GM21737 (cell line): ENCODE results near the gene SEC24A.
"Not testable (repeated sequence)": the region's sequence is repeated elsewhere in the genome, so short reads cannot be mapped to it uniquely, and the experiment has no call there.

Experiments used
- ATAC-seq: cut with Tn5 transposase; IDR thresholded peaks from one replicate; pipeline ENCODE4 v1.9.1; 2021; ENCODE audit warnings: mild to moderate bottlenecking, moderate library complexity; ENCODE audit not compliant: unreplicated experiment

The SEC24A gene

DNA sequence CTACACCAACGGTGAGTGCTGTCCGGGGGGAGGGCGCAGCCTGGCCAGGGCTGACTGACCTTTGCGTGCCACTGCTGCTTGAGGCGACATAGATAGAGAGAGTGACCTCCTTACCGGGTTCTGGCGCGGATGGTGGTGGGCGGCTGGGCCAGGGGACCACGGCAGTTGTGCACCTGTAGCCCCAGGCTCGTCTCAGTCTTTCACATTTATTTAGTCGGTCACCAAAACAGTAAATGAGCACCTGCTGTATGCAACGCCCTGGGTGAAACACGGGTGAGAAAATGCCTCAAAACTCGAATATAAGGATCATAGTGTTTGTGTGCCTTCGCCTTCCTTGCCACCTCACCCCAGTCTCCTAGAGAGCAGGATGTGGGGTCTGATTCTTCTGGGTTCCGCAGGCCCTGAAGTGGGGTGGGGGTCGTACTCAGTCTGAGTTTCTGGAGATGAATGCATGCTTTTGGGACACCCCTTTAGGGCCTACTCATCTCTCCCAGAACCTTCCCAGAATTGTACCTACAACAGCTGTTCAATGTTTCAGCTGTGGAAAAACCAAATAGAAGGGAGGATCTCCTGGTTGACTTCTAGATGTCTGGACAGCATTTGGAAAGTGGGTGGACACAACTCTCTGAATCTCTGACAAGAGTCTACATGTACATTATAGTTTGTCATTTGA lies 714 bp downstream of the SEC24A start:
- ATAC-seq, result peak; percentile 16

DNA sequence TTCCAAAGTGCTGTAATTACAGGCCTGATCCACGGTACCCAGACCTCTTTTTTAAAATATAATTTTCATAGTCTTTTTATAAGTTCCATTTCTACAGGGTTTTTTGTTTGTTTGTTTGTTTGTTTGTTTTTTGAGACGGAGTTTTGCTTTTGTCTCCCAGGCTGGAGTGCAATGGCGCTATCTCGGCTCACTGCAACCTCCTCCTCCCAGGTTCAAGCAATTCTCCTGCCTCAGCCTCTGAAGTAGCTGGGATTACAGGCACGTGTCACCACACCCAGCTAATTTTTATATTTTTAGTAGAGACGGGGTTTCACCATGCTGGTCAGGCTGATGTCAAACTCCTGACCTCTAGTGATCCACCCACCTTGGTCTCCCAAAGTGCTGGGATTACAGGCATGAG lies 2.1 kb downstream of the SEC24A start:
- not testable (repeated sequence) for ATAC-seq

DNA sequence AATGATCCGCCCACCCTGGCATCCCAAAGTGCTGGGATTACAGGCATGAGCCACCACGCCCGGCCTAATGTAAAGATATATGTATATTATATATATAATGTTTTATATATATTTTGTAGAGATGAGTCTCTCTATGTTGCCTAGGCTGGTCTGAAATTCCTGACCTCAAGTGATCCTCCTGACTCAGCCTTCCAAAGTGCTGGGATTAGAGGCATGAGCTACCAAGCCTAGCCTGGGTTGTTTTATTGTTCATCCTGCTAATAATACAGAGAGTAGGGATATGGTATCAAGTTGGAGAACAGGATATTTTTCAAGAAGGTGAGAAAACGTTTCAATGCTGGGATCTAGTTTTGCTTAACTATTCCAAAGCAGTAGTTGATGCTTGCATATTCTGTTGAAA lies 2.9 kb downstream of the SEC24A start:
- ATAC-seq, result no peak

DNA sequence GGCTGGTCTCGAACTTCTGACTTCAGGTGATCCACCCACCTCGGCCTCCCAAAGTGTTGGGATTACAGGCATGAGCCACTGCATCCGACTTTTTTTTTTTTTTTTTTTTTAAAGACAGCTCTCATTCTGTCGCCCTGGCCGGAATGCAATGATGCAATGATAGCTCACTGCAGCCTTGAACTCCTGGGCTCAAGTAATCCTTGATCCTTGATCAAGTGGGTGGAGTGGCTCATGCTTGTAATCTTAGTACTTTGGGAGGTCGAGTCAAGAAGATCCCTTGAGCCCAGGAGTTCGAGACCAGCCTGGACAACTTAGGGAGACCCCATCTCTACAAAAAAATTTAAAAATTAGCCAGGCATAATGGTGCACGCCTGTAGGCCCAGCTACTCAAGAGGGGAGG lies 8.1 kb downstream of the SEC24A start:
- no peak for ATAC-seq

DNA sequence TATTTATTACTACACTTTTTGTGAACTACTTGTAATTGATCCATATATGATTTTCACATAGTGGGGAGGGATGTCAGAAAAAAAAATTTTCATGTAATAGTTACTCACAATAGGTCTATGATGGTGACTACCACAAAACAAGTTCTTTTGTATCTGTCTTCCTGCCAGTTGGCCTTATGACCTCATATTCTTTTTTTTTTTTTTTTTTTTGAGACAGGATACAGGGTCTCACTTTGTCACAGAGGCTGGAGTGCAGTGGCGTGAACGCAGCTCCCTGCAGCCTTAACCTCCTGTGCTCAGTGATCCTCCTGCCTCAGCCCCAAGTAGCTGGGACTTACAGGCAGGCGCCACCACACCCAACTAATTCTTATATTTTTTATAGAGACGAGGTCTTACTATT lies 10.9 kb downstream of the SEC24A start:
- ATAC-seq, result no peak

DNA sequence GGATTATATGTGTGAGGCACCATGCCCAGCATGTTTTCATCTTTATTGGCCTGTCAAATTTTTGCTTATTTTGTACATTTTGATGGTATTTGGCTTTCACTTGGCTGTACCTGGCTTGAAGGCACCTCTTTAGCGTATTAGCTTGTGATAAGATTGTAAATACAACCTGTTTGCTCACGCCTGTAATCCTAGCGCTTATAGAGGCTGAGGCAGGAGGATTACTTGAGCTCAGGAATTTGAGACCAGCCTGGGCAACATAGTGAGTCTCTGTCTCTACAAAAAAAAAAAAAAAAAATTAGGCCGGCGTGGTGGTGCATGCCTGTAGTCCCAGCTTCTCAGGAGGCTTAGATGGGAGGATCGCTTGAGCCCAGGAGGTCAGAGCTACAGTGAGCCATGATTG lies 11.3 kb downstream of the SEC24A start:
- no peak for ATAC-seq

DNA sequence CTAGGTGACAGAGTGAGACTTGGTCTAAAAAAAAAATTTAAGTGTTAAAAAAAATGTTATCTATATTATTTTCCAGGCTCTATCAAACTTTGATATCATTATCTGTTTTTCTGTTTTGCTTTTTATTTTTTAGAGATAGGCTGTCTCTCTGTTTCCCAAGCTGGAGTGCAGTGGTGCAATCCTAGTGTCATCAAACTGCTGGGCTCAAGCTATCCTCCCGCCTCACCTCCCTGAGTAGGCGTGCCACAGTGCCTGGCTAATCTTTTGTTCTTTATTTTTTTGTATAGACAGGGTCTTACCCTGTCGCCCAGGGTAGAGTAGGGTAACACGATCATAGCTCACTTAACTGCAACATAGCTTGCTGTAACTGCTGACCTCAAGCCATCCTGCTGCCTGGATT lies 14.4 kb downstream of the SEC24A start:
- ATAC-seq, result no peak

DNA sequence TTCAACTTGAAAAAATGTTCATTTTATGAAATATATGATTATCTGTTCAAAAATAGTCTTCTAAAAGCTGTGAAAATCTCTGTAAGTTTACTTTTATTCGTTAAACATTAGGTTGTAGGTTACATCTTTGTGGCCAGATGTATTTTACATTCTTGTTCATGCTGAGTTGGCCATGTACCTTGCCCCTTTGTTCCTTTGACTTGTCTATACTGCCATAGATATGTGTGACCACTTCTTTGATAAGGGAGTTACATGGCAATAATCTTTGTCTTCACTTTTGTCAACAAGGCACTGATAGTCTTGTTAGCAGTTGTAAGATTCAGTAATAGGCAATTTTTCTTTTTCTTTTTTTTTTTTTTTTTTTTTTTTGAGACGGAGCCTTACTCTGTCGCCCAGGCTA lies 15.9 kb downstream of the SEC24A start:
- no peak for ATAC-seq

DNA sequence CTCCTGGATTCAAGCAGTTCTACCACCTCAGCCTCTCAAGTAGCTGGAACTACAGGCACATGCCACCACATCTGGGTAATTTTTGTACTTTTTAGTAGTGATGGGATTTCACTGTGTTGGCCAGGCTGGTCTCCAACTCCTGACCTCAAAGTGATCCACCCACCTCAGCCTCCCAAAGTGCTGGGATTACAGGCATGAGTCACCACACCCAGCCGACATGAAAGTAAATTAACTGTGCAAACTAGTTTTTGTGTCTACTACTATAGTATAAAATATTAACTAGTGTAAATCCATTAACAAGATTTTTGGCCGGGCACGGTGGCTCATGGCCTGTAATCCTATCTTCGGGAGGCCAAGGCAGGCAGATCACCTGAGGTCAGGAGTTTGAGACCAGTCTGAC lies 25.0 kb downstream of the SEC24A start:
- ATAC-seq, result not testable (repeated sequence)

DNA sequence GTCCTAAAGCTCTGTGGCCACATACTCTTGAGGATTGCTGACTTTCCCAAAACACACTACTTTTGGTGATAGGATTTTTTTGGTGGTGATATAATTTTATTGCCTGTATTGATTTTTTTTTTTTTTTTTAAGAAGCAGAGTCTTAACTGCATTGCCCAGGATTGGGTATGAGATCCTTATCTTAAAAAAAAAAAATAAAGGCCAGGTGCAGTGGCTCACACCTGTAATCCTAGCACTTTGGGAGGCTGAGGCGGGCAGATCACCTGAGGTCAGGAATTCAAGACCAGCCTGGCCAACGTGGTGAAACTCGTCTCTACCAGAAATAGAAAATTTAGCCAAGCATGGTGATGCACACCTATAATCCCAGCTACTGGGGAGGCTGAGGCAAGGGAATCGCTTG lies 28.8 kb downstream of the SEC24A start:
- not testable (repeated sequence) for ATAC-seq

DNA sequence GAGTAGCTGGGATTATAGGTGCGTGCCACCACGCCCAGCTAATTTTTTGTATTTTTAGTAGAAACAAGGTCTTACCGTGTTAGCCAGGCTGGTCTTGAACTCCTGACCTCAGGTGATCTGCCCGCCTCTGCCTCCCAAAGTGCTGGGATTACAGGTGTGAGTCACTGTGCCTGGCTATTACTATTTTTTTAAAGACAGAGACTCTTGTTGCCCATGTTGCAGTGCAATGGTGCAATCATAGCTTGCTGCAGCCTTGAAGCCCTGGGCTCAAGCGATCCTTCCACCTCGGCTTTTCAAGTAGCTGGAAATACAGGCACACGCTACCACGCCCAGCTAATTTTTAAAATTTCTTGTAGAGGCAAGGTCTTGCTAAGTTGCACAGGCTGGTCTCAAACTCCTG lies 41.6 kb downstream of the SEC24A start:
- ATAC-seq, result not testable (repeated sequence)

DNA sequence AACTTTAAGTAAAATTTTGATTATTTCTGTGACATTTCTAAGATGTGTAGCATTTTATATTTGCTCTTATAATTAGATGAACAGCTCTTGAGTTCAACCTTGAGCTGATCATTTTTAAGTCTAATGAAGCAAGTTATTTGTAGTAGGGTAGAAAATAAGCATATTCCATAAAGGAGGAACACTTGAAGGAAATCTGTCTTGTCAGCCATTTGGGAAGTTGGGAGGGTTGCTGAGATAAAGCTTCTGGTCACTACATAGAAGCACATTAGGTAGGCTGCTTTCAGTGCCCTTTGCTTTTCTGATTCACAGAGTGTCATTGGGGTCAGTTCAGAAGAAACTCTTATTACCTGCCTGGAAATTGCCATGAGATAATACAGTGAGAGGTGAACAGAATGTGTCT lies 44.1 kb downstream of the SEC24A start:
- ATAC-seq, result no peak

DNA sequence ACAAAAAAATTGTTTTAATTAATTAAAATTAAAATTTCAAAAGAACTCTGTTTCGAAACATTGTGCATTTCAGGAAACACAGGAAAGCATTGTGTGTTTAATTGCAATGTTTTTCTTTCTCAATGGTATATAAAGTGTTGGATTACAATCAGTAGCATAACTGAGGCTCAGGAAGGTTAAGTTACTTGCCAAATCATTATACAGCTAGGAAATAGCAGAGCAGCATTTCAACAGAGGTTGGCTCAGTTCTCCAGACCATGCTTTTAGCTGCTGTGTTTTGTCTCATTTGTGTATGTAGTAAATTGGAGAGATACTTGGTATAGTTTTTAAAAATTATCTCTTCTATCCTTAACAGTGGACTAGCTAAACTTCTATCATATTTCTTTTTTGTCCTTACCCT lies 59.7 kb downstream of the SEC24A start:
- no peak for ATAC-seq

DNA sequence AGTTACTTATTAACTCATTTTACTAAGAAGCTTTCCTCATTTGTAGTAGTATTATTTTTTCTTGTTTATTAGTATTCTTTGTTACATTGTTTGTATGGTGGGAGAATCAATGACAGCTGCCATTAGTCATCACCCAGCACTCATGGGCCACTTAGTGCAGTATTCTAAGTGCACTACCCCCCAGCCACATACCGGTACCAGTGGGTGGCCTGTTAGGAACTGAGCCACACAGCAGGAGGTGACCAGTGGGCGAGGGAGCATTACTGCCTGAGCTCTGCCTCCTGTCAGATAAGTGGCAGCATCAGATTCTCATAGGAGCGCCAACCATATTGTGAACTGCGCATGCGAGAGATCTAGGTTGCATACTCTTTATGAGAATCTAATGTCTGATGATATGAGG lies 65.5 kb downstream of the SEC24A start:
- ATAC-seq, result no peak

DNA sequence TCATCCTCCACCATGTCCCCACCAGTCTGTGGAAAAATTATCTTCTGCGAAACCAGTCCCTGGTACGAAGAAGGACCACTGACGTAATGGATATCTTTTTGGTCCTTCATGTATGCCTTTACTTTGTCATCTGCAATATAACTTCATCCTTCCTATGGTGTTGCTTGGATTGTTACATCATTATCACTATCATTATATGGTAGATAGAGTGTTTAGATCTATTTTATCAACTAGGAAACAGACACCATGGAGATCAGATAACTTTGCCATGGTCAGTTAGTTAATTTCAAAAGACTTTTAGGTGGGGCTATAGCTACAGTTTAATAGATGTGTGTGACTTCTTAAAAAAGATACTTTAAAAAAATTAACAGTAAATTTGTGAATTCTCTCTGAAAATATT lies 66.0 kb downstream of the SEC24A start:
- no peak for ATAC-seq

DNA sequence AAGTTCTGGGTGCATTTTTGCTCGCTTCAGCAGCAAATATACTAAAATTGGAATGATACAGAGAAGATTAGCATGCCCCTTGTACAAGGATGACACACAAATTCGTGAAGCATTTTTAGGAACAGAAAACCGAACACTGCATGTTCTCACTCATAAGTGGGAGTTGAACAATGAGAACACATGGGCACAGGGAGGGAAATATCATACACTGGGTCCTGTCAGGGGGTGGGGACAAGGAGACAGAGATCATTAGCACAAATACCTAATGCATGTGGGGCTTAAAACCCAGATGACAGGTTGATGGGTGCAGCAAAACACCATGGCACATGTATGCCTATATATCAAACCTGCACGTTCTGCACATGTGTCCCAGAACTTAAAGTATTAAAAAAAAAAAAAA lies 66.9 kb downstream of the SEC24A start:
- not testable (repeated sequence) for ATAC-seq

DNA sequence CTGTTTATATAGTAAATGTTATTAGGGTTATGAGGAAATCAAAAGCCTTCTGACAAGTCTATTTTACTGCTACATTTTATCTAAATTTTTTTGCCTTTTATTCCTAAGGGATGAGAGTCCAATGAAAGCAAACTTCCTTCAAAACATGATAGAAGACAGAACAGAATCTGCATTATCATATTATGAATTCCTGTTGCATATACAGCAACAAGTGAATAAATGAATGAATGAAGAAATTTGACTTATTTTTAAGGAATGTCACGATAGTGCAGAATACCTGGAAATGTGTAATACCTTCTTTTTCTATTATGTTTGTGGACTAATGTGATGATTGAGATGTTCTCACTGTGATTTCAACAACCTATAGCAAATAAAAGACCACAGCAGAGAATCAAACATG lies 76.3 kb downstream of the SEC24A start:
- ATAC-seq, result no peak

DNA sequence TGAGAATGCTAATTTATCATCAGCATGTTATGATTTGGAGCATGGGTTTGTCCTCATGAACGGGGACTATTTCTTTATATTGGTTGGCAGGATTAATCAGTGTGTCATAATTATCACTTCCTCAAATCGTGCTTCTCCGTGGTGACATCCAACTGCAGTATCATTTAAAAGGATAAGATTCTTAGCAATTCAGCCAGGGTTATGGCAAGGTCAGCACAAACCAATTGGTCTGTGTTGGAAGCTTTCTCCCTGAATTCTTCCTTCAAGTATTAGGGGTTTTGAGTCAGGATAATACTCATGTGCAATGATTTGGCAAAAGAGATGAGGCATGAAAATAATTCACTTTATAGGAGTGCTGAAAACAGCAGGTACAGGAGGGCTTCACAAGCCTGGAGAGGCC lies 84.2 kb downstream of the SEC24A start:
- no peak for ATAC-seq

DNA sequence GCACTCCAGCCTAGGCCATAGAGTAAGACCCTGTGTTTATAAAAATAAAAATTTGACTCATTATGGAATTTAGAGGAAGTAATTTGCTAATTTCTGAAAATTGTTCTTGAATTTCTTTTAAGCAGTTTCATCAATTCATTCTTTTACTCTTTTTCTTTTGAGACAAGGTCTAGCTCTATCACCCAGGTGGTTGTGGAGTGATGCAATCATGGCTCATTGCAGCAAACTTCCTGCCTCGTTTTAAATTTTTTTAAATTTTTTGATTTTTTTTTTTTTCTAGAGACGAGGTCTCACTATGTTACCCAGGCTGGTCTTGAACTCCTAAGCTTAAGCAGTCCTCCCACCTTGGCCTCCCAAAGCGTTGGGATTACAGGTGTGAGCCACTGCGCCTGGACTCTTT lies 86.7 kb downstream of the SEC24A start:
- ATAC-seq, result no peak

DNA sequence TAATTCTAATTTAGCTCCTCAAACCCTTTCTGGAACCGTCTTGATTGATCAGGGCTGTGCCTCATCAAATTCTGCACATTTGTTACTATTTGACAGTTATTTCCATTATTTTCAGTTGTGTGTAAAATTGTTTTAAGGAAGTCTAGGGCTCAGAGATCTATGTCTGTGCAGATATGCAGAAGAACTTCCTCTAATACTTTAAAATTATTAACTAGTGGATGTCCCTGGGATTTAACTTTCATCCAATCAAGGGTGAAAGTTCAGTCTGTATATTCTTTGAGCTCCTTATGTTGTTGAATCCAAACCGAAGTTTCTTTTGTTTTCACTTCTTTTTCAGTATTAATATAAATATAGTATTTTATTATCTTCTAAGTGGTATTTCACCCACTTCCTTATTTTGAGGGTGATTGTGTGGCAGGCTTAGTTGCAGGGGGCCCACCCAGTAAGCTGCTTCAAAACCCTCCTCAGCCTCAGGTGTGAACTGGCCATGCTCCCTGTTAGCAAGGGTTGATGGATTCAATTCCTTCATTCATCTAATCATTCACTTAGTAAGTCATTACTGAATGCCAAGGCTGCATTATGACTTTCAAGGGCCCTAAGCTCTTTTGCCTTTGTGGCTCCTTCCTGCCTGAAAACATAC lies 87.7 kb downstream of the SEC24A start:
- no peak for ATAC-seq

DNA sequence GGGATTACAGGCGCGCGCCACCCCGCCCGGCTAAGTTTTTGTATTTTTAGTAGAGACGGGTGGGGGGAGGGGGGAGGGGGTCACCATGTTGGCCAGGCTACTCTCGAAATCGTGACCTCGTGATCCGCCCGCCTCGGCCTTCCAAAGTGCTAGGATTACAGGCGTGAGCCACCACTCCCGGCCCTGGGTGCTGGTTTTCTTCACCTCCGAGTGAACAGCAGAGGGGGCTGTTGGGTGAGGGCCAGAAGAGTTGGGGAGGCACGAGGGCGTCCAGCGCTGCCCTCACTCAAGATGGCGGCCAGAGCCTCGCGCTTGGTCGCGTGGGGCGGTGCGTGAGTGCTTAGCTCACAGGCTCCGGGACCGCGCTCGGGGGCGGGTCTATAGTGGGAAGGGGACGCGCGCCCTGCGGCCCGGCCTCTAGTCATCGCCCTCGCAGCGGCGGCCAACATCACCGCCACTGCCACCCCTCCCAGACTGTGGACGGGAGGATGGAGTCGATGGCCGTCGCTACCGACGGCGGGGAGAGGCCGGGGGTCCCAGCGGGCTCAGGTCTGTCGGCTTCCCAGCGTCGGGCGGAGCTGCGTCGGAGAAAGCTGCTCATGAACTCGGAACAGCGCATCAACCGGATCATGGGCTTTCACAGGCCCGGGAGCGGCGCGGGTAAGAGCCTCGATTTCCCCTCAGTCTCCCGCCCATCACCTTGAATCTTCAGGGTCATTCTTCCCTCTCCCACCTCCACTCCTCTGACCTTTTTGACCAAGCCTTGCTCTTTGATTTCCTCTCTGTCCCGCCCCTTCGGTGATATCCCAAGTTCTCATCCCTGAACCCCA lies 89.8 kb downstream of the SEC24A start, which contains the start of gene CAMLG:
Gene CAMLG, plus strand, starts transcription at position 416 of the 830 bp plus-strand sequence. Its CDS starts 73 bp downstream, at position 489.
- peak; percentile 94 for ATAC-seq
